Measurements from ENCODE around the gene RSRC2.
A peak's percentile ranks its signal among the peaks of the same experiment; 100 is the strongest.
"Not testable (repeated sequence)": the region's sequence is repeated elsewhere in the genome, so short reads cannot be mapped to it uniquely, and the experiment has no call there.

Gene RSRC2

DNA sequence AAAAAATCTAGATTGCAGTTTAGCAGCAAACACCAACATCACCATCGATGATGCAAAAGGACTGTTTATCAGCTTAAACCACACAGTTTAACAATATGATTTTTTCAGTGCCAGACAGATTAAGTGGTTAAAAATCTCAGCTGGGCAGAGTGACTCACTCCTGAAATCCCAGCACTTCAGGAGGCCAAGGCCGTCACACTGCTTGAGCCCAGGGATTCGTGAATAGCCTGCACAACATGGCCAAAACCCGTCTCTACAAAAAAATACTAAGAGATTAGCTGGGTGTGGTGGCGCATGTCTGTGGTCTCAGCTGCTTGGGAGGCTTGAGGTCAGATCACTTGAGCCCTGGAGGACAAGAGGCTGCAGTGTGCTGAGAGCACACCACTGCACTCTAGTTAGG lies 8.9 kb downstream of the RSRC2 start:
- DNase-seq (ENCODE audit: low read depth in 3 of 3), result no peak

DNA sequence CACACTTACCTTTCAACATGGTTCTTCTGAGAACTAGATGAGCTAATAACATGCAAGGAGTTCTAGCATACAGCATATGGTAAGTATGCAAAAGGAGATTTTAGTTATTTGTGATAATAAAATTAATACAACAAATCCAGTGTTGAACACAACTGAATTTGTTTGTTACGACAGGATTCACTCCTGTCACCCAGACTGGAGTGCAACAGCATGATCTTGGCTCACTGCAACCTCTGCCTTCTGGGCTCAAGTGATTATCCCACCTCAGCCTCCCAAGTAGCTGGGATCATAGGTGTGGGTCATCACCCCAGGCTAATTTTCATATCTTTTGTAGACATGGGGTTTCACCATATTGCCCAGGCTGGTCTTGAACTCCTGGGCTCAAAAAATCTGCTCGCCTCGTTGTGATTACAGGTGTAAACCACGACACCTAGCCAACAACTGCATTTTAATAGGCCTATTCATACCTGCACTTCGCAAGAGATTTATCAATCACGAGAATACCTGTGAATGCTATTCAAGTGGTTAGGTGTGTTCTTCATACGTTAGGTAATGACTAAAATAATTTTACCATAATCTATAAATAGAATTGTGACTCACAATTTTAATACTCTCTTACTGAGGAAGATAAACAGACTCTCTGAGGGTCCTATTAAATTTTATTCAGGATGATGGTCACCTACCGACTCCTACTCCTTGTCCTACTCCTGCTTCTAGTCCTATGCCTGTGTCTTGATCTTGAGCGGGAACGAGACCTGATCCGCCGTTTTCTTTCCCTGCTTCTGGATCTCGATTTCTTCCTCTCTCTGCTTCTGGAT lies 10.0 kb downstream of the RSRC2 start:
- no peak for DNase-seq (ENCODE audit: low read depth in 3 of 3)

DNA sequence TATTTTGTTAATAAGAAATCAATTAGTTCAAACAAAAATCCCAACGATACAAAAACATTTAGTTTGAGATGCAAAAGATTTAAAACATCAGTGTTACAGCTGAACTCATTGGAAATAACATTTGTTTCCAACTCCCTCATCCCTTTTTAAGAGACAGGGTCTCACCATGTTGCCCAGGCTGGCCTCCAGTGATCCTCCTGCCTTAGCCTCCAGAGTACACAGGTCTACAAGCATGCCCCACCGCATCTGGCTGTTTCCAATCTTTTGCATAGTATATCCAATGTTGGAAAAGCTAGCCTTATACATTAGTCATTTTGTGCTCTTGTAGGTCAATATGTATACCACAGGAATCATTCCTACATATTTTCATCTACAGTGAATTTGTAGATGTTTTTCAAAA lies 11.5 kb downstream of the RSRC2 start:
- no peak for DNase-seq (ENCODE audit: low read depth in 3 of 3)

DNA sequence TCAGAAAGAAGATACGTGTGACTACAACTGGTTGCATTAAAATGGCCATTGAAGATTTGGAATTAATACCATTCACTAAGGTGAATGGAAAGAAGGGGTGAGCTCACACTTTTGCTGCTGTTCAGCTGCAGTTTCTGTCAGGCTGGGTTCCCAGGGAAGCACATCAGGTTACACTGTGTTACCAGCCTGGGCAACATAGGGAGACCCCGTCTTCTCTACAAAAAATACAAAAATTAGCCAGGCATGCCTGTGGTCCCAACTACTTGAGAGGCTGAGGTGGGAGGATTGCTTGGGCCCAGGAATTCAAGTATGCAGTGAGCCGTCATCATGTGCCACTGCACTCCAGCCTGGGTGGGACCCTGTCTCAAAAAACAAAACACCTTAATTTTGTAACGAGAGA lies 13.1 kb downstream of the RSRC2 start:
- no peak for DNase-seq (ENCODE audit: low read depth in 3 of 3)

DNA sequence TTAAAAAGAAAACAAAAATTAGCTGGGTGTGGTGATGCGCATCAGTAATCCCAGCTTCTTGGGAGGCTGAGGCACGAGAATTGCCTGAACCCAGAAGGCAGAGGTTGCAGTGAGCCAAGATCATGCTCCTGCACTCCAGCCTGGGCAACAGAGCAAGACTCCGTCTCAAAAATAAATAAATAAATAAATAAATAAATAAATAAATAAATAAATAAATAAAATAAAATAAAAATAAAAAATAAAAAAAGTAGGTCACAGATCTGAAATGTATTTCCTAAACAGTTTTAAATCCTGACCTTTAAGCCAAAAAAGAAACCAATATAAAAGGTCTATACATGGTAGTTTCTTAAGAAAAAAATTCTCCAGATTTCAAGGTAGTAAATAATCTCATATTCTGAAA lies 13.7 kb downstream of the RSRC2 start:
- DNase-seq (ENCODE audit: low read depth in 3 of 3), result not testable (repeated sequence)

DNA sequence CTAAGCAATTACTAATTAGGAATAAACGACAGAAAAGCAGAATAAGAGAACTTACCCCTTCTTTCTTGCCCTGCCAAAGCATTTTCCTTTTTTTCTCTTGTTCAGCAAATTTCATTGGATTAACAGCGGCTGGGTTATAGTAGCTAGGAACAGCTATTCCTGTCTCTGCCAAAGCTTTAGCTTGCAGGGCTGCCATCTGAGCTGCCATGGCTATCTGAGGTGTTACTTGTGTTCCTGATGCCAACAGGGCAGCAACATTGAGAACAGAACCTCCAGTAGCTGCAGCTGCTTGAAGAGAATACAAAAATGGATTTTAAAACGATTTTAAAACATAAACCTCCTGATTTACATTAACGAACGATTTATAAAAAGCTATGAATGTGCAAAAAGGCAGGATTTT lies 18.6 kb downstream of the RSRC2 start:
- no peak for DNase-seq (ENCODE audit: low read depth in 3 of 3)

DNA sequence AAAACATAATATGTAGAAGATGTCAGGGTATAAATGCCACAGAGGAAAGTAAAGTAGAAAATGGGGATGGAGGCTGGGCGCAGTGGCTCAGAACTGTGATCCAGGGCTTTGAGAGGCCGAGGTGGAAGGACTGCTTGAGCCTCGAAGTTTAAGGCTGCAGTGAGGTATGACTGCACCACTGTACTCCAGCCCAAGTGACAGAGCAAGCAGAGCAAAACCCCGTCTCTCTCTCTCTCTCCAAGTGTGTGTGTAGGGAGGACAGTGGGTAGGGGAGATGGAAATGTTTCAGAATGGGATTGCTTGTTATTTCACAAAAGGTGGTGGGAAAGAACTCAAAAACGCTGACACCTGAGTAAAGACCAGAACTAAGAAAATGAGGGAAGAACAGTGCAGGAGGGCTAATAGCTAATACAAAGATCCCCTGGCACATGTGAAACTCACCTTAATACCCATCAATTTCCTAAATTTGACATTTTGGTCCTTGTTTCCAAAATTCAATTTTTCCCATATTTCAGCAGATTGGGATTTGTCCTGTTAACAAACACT lies 20.3 kb downstream of the RSRC2 start:
- no peak for DNase-seq (ENCODE audit: low read depth in 3 of 3)

DNA sequence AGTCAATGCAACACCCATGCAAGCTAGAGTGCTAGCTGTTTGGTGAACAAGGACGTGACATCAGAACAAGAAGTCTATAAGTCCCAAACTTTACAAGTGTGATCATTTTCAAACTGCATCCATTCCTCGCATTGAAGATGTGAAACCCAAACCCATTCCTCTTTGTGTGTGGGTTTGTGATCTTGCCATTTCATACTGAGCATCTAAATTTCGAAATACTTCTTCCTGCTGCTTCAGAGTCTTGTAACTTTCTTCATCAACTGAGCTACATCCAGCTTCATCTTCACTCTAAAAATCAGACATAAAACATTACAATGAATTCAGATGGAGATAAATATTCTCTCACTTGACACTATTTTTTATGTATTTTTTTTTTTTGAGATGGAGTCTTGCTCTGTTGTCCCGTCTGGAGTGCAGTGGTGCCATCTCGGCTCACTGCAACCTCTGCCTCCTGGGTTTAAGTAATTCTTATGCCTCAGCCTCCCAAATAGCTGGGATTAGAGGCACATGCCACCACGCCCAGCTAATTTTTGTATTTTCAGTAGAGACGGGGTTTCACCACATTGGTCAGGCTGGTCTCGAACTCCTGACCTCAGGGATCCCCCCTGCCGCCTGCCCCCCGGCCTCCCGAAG lies 21.2 kb downstream of the RSRC2 start:
- DNase-seq (ENCODE audit: low read depth in 3 of 3), result no peak

DNA sequence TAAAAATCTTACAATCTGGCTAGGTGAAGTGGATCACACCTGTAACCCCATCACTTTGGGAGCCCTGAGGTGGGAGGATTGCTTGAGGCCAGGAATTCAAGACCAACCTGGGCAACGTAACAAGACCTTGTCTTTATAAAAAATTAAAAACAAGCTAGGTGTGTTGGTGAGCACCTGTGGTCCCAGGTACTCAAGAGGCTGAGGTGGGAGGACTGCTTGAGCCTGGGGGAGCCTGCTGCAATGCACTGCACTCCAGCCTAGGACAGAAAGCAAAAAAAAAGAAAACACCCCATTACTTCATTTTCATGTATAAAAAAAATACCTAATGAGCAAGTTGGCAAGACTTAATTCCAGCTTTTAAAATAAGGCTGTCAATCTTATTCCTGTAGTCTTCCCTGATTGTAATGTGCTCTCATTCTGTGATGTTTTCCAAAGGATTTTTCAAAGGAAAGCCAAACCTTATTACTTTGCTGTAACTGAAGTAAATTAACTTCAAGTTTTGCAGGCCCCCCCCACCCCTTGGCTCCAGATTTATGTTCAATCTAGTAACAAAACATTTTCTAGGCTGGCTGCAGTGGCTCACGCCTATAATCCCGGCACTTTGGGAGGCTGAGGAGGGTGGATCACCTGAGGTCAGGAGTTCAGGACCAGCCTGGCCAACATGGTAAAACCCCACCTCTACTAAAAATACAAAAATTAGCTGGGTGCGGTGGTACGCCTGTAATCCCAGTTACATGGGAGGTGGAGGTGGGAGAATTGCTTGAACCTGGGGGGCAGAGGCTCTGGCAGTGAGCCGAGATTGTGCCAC lies 22.7 kb downstream of the RSRC2 start:
- no peak for DNase-seq (ENCODE audit: low read depth in 3 of 3)

DNA sequence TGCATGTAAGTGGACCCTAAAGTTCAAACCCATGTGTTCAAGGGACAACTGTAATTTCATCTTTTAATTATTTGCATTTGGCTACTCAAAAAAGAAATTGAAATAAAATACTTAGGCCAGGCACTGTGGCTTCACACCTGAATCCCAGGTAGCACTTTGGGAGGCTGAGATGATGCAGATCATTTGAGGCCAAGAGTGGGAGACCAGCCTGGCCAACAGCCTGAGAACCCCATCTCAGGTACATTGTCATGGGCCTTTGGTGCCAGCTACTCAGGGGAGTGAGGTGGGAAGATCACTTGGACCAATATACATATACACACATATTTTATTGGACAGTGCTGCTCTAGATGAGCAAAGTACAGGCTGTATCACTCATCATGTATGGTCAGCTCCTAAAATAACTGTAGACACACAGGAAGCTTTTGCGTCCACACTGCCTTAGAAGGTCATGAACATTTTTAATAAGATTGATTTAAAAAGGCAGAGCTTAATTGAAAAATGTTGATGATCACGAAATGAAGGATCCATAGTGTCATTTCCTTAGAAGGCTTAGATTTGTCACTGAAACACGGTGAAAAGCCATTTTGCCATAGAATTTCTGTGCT lies 23.5 kb downstream of the RSRC2 start:
- no peak for DNase-seq (ENCODE audit: low read depth in 3 of 3)

DNA sequence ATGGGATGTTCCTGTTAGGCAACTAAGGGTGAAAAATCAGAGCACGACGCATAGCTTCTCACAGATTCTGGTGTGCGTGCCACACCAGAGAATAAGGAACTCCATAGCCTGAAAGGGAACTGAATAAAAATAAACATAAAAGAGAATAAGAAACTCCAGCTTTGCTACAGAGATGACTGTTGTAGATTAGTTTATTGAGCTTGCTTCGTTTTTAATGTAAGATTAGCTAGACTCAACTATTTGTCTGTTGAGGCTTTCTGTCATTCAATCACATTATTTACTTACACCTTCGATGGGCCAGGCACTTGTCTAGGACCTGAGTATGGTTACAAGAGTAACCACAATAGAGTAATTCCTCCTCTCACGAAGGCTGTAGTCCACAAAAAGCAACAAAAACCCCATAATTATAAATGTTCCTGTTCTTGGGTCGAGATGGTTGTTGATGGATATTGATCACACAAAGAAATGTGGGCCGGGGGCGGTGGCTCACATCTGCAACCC lies 25.2 kb downstream of the RSRC2 start:
- no peak for DNase-seq (ENCODE audit: low read depth in 3 of 3)

DNA sequence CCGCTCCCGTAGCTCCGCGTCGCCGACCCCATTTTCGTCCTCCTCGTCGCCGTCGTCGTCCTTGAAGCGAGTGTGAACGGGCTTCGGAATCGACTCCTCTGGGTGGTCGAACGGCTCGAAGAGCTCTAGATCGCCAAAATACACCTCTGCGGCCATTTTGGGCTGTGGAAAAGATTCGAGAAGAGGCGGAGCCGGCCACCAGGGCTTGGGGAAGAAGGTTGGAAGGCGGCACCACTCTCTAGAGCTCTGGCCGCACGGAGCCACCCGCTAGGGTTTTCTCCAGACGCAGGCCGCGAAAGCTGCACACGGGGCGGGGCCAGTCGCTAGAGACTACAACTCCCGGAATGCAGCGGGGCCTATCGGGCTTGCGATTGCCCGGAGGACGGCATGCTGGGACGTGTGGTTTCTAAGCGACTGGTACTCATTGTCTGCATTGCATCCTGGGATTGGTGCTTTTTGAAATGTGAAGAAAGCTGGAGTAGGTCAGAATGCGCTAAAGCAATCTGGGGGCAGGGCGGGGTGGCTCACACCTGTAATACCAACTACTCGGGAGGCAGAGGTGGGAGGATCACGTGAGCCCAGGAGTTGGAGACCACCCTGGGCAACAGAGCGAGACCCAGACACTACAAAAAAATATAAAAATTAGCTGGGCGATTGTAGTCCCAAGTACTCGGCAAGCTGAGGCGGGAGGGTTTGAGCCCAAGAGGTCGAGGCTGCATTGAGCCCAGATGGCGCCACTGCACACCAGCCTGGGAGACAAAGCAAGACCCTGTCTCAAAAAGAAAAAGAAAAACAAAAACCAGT lies 25.8 kb downstream of the RSRC2 start, which contains the start of gene ZCCHC8:
Gene ZCCHC8, minus strand, starts transcription at position 248 of the 804 bp plus-strand sequence. Its CDS starts 92 bp downstream, at position 156.
- peak; percentile 93 to 94 (median 93) for DNase-seq (ENCODE audit: low read depth in 3 of 3)

DNA sequence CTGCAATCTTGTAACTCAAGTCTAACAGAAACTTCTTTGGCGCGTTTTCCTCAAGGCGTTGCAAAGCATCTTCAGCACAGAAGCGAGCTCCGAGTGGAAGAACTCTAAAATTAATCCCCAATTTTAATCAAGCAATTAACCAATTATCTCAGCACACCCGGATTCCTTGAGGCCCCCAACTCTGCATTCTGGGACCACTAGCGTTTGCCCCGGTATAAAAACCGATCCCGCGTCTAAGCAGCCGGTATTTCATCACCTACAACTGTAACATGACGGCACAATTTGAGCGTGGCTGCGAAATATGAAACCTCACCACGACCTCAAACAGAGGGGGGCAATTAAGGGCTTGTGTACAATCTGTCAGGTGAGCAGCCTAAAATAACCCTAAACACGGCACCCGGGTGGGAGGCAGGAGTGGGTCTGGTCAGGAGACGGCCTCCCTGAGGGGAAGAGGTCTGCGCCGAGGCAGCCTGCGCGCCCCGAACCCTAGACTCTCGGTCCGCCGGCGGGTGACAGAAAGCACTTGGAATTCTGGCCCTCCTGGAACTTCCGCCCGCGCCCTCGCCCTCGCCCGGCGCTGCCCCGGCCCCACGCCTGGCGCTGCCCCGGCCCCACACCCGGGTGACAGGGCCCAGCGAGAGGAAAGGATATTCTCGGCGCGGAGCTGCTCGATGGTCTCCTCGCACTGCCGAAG lies 26.6 kb downstream of the RSRC2 start:
- DNase-seq (ENCODE audit: low read depth in 3 of 3), result peak; percentile 19 to 21 (median 20)

DNA sequence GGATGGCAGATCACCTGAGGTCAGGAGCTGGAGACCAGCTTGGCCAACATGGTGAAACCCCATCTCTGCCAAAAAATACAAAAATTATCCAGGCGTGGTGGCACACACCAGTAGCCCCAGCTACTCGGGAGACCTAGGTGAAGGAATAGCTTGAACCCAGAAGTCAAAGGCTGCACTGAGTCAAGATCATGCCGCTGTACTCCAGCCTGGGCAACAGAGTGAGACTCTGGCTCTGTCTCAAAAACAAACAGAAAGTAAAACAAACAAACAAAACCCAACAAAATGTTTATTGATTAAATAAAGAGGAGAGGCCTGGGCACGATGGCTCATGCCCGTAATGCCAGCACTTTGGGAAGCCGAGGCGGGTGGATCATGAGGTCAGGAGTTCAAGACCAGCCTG lies 31.5 kb downstream of the RSRC2 start:
- no peak for DNase-seq (ENCODE audit: low read depth in 3 of 3)

DNA sequence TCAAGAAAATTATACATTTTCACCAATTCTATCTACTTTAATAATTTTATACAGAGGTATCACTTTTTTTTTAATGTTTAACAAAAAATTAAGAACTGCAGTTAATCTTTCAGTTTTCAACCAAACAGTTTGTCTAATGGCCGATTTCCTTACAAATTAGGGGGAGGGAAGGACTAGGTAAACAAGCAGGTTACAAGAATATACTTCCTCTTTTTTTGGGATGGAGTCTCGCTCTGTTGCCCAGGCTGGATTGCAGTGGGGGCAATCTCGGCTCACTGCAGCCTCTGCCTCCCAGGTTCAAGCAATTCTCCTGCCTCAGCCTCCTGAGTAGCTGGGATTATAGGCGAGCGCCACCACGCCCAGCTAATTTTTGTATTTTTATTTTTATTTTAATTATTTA lies 33.5 kb downstream of the RSRC2 start:
- not testable (repeated sequence) for DNase-seq (ENCODE audit: low read depth in 3 of 3)

DNA sequence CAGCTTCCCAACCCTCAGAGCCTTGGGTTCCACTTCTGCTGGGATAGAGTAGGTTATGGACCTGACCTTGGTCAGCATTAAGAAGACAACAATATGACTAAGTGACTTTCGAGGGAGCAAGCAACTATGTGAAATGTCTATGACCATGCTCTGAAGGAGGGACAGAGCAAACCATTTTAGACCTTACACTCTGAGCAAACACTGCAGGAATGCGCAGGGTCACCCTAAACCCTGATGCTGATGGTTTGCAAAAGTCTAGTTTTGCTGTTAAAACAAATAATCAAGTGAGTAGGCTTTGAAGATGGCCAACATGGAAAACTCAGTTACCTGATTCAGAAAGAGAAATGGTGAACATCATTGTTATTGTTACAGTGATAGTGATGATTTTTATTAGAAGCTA lies 34.7 kb downstream of the RSRC2 start:
- no peak for DNase-seq (ENCODE audit: low read depth in 3 of 3)

DNA sequence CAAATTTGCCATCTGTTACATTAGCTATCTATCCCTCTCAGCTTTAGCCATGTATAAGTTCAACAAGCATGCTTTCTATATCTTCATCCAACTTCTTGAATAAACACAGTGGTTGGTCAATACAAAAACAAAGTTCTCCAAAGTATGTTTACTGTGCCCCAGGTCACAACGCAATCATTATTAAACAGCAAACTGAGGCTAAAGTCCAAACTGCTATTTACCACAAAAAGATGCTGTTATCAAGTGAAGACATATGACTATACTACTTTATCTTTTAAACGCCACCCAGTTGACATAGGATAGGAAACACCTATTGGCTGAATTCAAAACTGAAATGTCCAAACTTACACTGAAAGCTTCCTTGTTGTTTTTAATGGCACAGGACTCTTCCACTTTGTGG lies 37.7 kb downstream of the RSRC2 start:
- DNase-seq (ENCODE audit: low read depth in 3 of 3), result no peak

DNA sequence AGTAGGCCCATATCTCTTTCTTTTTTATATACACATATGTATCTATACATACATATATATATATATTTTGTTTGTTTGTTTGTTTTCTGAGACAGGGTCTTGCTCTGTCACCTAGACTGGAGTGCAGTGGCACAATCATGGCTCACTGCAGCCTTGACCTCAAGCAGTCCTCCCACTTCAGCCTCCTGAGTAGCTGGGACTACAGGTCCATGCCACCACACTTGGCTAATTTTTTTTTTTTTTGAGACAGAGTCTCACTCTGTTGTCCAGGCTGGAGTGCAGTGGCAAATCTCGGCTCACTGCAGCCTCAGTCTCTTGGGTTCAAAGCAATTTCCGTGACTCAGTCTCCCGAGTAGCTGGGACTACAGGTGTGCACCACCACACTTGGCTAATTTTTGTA lies 38.9 kb downstream of the RSRC2 start:
- DNase-seq (ENCODE audit: low read depth in 3 of 3), result not testable (repeated sequence)

DNA sequence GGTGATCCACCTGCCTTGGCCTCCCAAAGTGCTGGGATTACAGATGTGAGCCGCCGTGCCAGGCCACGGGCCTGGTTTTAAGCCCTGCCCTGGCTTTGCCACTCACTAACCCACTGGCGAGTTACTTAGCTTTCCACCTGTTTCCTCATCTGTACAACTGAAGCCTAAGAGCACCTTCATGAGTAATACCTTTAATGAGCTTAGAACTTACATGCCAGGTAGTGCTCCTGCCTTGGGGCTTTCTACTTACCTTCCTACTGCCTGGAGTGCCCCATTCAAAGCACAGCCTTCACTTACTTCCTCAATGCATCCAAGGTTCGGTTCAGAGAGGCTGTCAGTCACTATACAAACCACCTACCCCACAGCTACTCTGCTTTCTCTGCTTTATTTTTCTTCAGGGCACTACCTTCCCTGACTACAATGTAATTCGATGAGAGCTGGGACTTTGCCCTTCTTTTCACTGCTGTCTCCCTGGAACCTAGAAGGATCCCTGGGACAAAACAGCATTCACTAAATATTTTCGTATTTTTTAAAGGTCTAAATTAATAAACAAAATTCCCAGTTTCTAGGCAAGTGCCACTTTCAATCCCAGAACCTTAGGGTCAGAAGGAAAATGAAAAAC lies 39.8 kb downstream of the RSRC2 start:
- no peak for DNase-seq (ENCODE audit: low read depth in 3 of 3)

DNA sequence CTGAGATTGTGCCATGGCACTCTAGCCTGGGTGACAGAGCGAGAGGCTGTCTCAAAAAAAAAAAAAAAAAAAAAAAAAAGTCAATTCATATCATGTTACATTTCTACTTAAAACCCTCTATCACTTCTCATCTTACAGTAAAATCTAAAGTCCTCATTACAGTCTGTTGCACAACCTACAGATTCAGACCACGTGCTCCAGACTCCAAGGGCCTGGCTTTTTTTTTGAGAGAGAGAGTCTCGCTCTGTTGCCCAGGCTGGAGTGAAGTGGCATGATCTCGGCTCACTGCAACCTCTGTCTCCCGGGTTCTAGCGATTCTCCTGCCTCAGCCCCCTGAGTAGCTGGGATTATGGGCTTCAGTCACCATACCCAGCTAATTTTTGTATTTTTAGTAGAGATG lies 40.4 kb downstream of the RSRC2 start:
- not testable (repeated sequence) for DNase-seq (ENCODE audit: low read depth in 3 of 3)
